DOHH2 (cell line): ENCODE data around the gene GPRC5C.

Source experiments
- CTCF ChIP-seq: fragments of 200-600 bp; sonication (generic); IDR thresholded peaks from one replicate; pipeline ENCODE4 v1.5.1; 2014; ENCODE audit warnings: antibody characterized with exemption, mild to moderate bottlenecking, low read depth, low read length; ENCODE audit not compliant: poor library complexity, severe bottlenecking
- EZH2phosphoT487 ChIP-seq: fragments of 200-600 bp; sonication (generic); IDR thresholded peaks from 2 replicates; pipeline ENCODE4 v1.6.1; 2017; ENCODE audit warnings: borderline replicate concordance, mild to moderate bottlenecking, antibody characterized with exemption, low read length, moderate library complexity, mixed read lengths

- no peak for TF ChIP-seq CTCF
- TF ChIP-seq EZH2phosphoT487 = no peak
These were observed 15.8 kb downstream of the GPRC5C start for GRCh38 chr17:74447628-74448159.
